Inflammatory macrophage (primary cell): Measurements from ENCODE around the gene CAPZA1.

Experiments used
- DNase-seq, 2 donors: peaks; one replicate each; pipeline ENCODE4 v3.0.0-alpha.2; 2020 to 2022

Gene CAPZA1

DNA sequence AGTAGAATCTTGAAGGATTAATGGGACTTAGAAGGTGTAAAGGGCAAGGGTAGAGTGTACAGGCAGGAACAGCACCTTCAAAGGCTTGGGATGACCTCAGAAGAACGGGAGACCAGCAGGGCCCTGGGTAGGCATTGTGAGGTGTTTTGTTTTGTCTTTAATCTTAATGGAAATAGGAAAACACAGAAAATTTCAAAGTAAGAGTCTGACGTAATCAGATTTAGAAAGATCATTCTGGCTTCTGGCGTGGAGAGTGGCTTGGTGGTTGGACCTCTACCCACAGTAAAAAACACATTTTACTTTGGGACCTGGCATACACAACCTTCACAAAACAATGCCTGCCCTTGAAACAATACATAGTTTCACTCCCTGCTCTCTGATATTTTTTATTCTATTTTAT is 59.0 kb downstream of the CAPZA1 start:
- no peak for DNase-seq

DNA sequence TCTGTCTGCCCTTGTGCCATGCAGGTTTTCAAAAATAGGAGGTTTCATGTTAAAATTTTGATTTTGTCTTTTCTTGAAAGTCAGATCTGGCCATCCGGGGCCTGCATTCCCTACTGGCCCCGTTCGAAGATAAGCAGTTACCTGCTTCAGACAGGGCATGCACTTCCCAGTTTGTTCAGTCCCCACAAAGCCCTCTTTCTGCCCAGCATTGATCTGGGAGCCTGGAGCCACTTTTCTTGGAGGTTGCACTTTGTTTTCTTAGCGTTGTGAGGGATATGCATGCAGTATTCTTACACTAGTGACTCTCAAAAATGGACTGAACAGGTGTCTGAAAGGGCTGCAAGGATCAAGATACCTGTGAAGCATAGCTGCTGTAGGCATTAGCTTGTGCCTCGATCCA is 66.3 kb downstream of the CAPZA1 start:
- no peak for DNase-seq

DNA sequence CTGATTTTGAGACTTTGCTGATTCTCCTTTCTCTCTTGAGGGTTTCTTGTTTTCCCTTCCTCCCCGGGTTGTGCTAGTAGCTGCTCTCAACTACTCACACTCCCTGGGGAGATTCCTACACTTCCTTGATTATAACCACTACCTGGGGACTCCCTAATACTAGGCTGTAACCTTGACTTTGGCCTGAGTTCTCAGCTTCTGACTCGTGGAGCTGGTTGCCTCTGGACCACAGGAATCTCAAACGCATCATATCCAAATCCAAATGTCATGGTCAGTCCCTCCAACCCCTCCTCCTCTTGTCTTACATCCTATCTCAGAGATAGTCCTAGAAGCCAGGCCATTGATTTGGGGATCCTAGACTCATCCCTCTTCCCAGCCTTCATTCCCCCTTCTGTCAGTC is 66.8 kb downstream of the CAPZA1 start:
- DNase-seq = no peak

DNA sequence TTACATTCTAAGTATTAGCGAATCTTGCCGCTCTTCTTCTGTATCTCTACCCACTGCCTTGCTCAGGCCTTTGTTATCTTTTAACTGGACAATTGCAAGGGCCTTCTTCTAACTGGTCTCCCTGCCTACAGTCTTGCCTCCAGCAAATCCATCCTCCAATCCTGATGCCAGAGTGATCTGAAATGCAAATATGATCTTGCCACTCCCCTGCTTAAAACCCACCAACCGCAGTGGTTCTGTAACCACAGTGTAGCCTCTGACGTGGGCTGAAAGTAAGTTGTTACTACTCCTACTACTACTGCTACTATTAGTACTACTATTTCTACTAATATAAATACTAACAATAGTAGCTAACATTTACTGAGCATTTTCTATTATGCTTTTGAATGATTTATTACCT is 67.2 kb downstream of the CAPZA1 start:
- no peak for DNase-seq

DNA sequence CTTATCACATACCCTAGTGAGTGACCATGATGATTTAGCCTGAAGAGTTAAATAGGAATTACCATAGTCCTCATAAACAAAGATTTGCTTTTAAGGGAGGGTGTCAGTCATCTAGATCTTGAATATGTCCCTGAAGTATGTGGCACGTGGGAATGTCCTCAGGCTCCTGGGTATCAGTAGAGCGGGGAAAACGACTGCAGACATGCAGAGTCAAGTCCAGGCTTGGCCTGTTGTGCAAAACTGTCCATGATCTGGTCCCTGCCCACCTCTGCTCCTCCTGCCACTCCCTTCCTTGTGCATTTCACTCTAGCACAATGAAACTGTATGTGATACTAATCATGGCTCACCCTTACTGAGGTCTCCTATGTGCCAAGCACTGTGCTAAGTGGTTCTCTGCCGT is 67.7 kb downstream of the CAPZA1 start:
- no peak for DNase-seq

DNA sequence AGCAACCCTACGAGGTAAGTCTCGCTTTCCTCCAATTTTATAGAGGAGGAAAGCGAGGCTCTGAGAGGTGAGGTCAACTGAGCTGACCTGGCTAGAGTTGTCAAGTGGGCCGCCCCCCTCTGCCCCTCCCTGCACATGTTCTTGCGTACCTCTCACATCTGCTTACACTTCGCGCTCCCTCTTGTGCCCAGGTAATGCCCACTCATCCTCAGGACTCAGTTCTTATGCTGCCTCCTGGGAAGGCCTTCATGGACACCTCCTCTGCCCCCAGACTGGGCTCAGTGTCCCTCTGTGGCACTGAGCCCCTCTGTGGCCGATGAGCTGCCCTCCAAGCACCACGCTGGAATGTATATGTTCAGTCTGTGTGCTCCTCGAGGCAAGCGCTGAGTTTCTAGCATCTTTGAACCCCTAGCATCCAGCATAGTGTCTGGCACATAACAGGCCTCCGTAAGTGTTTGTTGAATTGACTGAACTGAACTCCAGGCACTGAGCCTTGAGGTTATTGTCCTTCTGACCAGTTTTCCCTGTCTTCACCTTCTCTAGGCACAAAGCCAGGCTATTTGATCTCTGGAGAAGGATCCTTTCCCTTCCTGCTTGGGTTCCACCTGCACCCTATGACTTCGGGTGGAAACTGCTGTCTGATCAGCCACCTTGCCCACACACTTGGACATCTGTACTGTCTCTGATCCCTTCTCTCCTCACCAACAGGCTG is 68.3 kb downstream of the CAPZA1 start:
- no peak for DNase-seq

DNA sequence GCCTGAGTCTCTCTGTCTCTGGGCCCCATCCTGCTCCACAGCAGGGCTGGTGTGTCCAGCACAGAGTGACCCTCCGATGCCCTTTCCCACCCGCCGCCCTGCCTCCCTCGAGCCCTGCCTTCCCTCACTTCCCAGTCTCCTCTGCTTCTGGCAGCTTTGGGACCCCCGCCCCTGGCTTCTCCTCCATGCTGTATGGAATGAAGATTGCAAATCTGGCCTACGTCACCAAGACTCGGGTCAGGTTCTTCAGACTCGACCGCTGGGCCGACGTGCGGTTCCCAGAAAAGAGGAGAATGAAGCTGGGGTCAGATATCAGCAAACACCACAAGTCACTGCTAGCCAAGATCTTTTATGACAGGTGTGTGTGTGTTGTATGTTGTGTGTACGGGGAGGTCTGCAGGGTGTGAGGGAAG is 69.2 kb downstream of the CAPZA1 start:
- DNase-seq = no peak

DNA sequence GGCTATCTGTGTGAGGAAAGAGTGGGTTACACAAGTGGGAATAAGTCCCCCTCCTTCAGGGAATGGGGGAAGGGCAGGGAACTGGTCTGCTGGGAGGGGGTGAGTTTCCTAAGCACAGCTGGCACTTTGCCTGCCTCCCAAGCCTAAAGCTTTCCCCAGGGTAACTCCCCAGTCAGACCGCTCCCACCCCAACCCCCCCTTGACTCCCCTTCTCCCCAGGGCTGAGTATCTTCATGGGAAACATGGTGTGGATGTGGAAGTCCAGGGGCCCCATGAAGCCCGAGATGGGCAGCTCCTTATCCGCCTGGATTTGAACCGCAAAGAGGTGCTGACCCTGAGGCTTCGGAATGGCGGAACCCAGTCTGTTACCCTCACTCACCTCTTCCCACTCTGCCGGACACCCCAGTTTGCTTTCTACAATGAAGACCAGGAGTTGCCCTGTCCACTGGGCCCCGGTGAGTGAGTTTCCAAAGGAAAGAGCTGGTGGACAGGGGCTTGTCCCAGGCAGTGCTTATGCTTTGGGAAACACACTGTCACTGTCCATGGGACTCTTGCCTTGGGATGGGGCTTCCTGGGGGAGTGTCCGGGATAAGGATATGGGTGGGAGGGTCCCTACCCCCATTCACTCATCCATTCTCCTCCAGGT is 69.7 kb downstream of the CAPZA1 start:
- DNase-seq = no peak

DNA sequence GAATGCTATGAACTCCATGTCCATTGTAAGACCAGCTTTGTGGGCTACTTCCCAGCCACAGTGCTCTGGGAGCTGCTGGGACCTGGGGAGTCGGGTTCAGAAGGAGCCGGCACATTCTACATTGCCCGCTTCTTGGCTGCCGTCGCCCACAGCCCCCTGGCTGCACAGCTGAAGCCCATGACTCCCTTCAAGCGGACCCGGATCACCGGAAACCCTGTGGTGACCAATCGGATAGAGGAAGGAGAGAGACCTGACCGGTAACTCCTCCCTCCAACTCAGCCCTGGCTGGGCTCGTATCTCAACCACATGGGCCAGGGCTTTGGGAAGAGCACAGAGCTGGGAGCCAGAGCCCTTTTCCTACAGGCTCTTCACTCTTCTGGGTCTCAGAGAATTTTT is 70.2 kb downstream of the CAPZA1 start:
- DNase-seq = no peak

DNA sequence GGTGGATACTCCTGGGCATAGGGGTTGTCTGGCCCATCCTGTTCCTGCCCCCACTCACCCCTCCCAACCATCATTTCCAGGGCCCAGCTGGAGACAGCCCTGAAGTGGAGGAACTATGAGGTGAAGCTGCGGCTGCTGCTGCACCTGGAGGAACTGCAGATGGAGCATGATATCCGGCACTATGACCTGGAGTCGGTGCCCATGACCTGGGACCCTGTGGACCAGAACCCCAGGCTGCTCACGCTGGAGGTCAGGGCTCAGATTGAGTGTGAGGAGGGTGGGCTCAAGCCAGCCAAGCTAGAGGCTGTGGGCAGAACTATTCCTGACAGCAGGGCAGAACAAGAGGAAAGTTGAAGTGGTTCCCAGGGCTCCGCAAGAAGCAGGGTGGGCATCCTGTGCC is 73.0 kb downstream of the CAPZA1 start:
- no peak for DNase-seq

DNA sequence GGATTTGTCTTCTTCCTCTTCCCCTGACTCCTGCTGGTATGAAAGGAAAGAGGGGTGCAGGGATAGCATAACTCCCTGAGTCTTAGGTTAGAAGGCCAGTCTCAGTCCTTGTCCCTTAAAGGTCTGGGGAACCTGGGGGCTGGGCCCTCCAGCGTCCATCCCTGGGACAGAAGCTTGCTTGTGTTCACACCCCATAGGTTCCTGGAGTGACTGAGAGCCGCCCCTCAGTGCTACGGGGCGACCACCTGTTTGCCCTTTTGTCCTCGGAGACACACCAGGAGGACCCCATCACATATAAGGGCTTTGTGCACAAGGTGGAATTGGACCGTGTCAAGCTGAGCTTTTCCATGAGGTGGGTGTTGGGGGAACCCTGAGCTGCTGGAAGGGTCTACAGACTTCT is 74.2 kb downstream of the CAPZA1 start:
- no peak for DNase-seq

DNA sequence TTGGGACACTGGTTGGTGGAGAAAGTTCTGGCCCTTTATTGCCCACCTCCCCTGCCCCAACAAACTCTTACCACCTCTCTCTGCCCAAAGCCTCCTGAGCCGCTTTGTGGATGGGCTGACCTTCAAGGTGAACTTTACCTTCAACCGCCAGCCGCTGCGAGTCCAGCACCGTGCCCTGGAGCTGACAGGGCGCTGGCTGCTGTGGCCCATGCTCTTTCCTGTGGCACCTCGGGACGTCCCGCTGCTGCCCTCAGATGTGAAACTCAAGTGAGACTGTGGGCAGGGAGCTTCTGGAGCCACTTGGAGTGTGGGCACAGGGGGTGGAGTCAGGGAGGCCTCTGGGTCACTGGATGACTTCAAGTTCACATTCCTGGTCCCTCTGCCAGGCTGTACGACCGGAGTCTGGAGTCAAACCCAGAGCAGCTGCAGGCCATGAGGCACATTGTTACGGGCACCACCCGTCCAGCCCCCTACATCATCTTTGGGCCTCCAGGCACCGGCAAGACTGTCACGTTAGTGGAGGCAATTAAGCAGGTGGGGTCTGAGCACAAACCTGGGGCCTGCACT is 74.8 kb downstream of the CAPZA1 start:
- DNase-seq = no peak

DNA sequence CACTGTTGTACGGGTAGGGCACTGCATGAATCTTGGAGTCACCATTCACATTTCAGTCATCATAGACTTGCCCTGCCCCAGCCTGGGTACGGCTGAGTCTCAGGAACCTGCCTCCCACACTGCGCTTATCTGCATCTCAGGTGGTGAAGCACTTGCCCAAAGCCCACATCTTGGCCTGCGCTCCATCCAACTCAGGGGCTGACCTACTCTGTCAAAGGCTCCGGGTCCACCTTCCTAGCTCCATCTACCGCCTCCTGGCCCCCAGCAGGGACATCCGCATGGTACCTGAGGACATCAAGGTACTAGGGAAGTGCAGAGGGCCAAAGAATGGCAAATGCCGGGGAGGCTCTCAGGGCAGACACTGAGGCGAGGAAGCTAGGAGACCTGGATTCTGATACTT is 75.6 kb downstream of the CAPZA1 start:
- no peak for DNase-seq

DNA sequence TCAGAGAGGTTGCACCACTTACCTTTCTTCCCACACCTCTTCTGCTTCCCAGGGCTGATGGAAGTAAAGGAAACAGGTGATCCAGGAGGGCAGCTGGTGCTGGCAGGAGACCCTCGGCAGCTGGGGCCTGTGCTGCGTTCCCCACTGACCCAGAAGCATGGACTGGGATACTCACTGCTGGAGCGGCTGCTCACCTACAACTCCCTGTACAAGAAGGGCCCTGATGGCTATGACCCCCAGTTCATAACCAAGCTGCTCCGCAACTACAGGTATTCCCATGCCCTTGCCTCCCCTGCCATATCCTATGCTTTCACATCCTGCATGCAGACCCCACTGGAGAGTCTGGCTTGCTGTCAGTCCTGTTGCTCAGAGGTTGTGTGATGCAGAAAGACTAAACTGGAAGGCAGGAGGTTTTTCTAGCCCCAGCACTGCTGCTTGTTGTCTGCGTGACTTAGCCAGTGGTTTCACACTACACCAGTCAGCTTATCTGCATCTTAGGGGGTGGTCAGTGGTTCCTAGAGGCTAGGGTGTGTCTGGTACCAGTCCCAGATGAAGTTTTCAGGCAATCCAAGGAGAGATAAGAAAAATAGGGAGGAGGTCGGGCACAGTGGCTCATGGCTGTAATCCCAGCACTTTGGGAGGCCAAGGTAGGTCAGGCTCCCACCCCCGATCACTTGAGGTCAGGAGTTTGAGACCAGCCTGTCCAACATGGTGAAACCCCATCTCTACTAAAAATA is 77.1 kb downstream of the CAPZA1 start:
- no peak for DNase-seq

DNA sequence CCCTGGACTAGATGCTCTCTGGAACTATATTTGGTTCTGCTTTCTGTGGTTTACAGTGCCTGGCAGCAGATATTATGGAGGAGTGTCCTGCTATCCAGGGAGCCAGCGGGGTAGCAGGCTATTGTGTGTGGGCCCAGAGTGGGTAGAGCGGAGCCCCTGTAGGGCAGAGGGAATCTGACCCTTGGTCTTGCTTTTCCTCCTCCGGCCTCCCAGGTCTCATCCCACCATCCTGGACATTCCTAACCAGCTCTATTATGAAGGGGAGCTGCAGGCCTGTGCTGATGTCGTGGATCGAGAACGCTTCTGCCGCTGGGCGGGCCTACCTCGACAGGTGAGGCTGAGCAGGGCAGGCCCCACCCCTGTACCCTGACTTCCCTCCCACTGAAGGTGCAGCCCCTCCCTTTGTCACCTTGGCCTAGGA is 78.2 kb downstream of the CAPZA1 start:
- no peak for DNase-seq

DNA sequence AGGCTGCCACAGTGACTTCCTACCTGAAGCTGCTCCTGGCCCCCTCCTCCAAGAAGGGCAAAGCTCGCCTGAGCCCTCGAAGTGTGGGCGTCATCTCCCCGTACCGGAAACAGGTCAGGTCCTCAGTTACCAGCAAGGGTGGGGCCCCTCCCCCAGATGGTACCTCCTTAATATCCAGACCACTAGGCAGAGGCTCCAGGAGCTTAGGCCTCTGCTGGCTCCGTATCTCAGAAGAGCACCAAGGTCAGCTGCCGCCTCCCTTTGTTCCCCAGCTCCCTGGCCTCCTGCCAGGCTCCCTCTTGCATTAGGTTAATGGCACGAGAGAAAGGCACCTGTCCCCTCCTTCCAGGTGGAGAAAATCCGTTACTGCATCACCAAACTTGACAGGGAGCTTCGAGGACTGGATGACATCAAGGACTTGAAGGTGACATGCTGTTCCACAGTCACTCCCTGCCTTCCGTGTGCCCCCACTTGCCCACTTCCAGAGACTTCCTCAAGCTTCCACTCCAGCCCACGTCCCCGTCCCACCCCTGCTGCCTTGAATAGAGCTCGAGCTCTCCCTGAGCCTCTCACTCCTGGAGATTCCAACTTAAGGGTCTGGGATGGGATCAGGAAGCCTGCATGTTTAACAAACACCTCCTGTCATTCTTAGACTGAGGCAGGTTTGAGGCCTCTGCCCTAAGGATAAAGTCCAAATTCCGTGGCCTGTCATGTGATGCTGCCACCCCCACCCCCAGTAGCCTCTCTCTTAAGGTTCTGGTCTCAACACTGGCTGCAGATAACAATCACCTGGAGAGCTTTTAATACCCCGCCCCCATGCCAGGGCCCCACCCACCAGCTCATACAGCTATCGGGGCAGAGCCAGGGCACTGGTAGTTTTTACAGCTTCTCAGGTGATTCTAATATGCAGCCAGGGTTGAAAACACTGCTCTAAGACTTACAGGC is 79.0 kb downstream of the CAPZA1 start:
- DNase-seq = no peak

DNA sequence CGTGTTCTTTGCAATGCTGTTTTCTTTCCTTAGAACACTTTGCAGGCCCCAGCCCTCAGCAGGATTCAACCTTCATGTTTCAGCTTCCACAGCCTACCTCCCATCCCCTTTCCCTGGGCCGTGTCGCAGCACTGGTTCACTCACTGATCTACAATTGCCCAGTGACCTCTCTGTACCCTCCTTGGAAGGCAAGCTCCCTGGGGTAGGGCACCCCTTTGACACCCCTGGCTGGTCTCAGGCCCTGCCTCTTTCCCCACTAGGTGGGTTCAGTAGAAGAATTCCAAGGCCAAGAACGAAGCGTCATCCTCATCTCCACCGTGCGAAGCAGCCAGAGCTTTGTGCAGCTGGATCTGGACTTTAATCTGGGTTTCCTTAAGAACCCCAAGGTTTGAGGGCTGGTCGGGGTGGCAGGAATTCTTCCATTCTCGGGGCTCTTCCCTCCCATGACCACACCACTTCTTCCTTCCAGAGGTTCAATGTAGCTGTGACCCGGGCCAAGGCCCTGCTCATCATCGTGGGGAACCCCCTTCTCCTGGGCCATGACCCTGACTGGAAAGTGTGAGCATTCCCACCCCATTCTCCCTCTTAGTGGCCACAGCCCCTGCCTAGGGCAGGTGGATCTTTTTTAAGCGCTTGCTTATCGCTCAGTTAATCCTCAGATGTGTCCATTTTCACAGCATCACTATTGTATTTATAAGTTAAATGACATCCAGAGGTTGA is 80.0 kb downstream of the CAPZA1 start:
- DNase-seq = no peak

DNA sequence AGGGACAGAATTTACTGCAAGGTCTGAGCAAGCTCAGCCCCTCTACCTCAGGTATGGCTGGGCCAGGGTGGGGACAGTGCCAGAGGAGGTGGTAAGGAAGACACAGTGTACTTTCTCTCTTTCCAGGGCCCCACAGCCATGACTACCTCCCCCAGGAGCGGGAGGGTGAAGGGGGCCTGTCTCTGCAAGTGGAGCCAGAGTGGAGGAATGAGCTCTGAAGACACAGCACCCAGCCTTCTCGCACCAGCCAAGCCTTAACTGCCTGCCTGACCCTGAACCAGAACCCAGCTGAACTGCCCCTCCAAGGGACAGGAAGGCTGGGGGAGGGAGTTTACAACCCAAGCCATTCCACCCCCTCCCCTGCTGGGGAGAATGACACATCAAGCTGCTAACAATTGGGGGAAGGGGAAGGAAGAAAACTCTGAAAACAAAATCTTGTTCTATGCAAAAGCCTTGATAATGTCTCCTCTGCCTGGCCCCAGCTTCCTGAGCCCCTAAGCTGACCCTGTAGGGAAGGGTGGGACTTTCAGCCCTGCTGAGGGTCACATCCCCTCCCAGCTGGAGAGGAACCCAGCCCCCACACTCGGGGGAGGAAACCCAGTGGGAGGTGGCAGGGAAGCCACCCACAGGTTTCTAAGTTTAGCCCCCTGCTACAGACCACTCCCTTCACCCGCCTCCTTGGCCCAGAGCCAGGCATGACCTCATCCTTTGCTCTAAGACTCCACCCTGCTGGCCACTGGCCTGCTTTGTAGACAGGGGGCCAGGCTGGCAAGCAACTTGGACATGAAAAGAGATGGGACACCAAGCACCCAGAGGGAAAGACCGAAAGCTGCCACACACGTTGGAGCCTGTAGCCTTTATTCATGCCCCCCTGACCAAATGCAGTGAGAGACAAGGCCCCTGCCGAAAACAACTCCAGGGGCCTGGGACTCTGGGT is 80.9 kb downstream of the CAPZA1 start:
- peak; percentile 88 to 91 for DNase-seq

DNA sequence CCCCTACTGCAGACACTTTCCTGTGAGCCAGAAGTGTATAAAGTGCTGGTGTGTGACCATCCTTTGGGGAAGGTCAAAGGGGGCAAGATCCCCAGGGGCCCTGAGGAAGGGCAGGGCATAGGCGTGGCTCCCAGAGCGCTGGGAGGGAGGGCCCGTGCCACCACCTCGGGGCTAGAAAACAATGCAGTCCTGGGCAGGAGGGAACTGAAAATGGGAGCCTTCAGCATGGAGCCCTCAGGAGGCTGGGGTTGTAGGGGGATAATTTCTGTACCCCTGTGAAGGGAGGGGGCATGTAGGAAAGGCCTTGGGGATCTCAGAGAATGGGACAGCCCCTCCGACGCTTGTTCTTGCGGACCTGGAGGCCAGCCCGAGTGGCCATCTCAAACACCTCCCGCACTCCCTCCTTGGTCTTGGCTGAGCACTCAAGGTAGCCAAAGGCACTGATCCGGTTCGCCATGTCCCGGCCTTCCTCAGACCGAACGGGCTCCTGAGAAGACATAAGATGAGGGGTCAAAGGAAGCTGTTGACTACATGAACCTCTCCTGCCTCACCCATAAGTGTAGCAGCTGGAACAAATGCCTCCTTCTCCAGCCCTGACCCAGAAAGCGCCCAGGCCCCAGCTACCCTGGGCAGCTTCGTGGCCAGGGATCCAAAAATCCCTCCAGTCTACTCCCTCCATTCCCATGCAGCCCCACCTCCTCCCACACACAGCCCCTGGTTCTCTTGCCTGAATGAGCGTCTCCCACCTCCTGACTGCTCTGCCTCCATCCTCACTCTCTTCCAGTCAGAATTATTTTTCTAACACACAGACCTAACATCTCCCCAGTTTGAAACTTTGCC is 81.8 kb downstream of the CAPZA1 start:
- DNase-seq = no peak

DNA sequence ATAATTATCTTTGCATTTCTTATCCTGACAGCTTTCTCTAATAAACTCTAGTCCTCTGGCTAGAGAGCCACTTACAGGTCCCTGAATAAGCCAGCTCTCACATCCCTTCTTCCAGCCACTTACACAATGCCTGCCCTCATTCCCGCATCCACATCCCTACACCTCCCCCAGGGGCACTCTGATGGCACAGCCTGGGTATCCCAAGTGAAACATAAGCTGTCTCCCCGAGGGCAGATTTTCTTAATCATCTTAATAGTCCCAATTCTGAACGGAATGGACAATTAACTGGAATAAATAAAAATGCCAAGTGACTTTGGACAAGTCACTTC is 82.4 kb downstream of the CAPZA1 start:
- DNase-seq = no peak
